ENCODE measurements around the gene CCDC6.
"Not testable (repeated sequence)": the region's sequence is repeated elsewhere in the genome, so short reads cannot be mapped to it uniquely, and the experiment has no call there.

Gene CCDC6

GRCh38 chr10:59791601-59792000 is 114.8 kb downstream of the CCDC6 start:
- H3K9me2 ChIP-seq (ENCODE audit: low read depth, low read length), result no peaks in the 10 kb centered on the region
- no peak overlapping the region for H3K27ac ChIP-seq (ENCODE audit: low read depth, low read length, poor library complexity, severe bottlenecking)
- no peak for TF ChIP-seq CTCF (IDR thresholded peaks at IDR 0.05; ENCODE audit: low read length)
- TF ChIP-seq EZH2 (IDR thresholded peaks at IDR 0.05; ENCODE audit: borderline replicate concordance, low read length), result no peak
- H3K4me1 ChIP-seq (ENCODE audit: insufficient read depth, low read length, severe bottlenecking), result no peaks in the 10 kb centered on the region
- no peaks in the 10 kb centered on the region for H3K27me3 ChIP-seq (ENCODE audit: insufficient read depth, low read length)
- no peaks in the 10 kb centered on the region for H3K79me2 ChIP-seq (ENCODE audit: insufficient read depth, low read length)
- no peaks in the 10 kb centered on the region for H3F3A ChIP-seq (ENCODE audit: insufficient read depth, low read length)
- no peak overlapping the region for H3K9ac ChIP-seq (ENCODE audit: low read length)
- no peak overlapping the region for H3K4me3 ChIP-seq (ENCODE audit: low read depth, low read length, poor library complexity, severe bottlenecking)
- H3K36me3 ChIP-seq (ENCODE audit: insufficient read depth, low read length), result peaks cover 63% of the 10 kb centered on the region
- no peak overlapping the region for H3K4me2 ChIP-seq (ENCODE audit: low read length)
- H3K9me3 ChIP-seq (ENCODE audit: low read length), result no peaks in the 10 kb centered on the region
- H4K20me1 ChIP-seq (ENCODE audit: insufficient read depth, low read length), result no peaks in the 10 kb centered on the region
- H2AFZ ChIP-seq (ENCODE audit: low read length), result no peak overlapping the region

GRCh38 chr10:59790080-59790479 is 116.3 kb downstream of the CCDC6 start:
- H3F3A ChIP-seq (ENCODE audit: insufficient read depth, low read length); H3K27ac ChIP-seq (ENCODE audit: low read depth, low read length, poor library complexity, severe bottlenecking); H3K79me2 ChIP-seq (ENCODE audit: insufficient read depth, low read length); H3K9me2 ChIP-seq (ENCODE audit: low read depth, low read length); H3K4me3 ChIP-seq (ENCODE audit: low read depth, low read length, poor library complexity, severe bottlenecking); H3K4me1 ChIP-seq (ENCODE audit: insufficient read depth, low read length, severe bottlenecking); H3K9ac ChIP-seq (ENCODE audit: low read length); H3K27me3 ChIP-seq (ENCODE audit: insufficient read depth, low read length); H4K20me1 ChIP-seq (ENCODE audit: insufficient read depth, low read length); H2AFZ ChIP-seq (ENCODE audit: low read length); H3K4me2 ChIP-seq (ENCODE audit: low read length); H3K9me3 ChIP-seq (ENCODE audit: low read length): not testable (repeated sequence)
- peaks cover 56% of the 10 kb centered on the region for H3K36me3 ChIP-seq (ENCODE audit: insufficient read depth, low read length)

- H3K4me3 ChIP-seq (ENCODE audit: low read depth, low read length, poor library complexity, severe bottlenecking); H3K4me1 ChIP-seq (ENCODE audit: insufficient read depth, low read length, severe bottlenecking); H3K4me2 ChIP-seq (ENCODE audit: low read length); H3K9ac ChIP-seq (ENCODE audit: low read length); H4K20me1 ChIP-seq (ENCODE audit: insufficient read depth, low read length); H3K27ac ChIP-seq (ENCODE audit: low read depth, low read length, poor library complexity, severe bottlenecking); H3K79me2 ChIP-seq (ENCODE audit: insufficient read depth, low read length); H2AFZ ChIP-seq (ENCODE audit: low read length); H3K9me2 ChIP-seq (ENCODE audit: low read depth, low read length); H3K9me3 ChIP-seq (ENCODE audit: low read length); H3F3A ChIP-seq (ENCODE audit: insufficient read depth, low read length); H3K27me3 ChIP-seq (ENCODE audit: insufficient read depth, low read length): not testable (repeated sequence)
- H3K36me3 ChIP-seq (ENCODE audit: insufficient read depth, low read length), result peaks cover 44% of the 10 kb centered on the region
These were observed 117.4 kb downstream of the CCDC6 start for GRCh38 chr10:59788914-59789313.

- not testable (repeated sequence) for H3K27me3 ChIP-seq (ENCODE audit: insufficient read depth, low read length); H3F3A ChIP-seq (ENCODE audit: insufficient read depth, low read length); H3K4me1 ChIP-seq (ENCODE audit: insufficient read depth, low read length, severe bottlenecking); H3K9me3 ChIP-seq (ENCODE audit: low read length); H3K4me2 ChIP-seq (ENCODE audit: low read length); H3K4me3 ChIP-seq (ENCODE audit: low read depth, low read length, poor library complexity, severe bottlenecking); H4K20me1 ChIP-seq (ENCODE audit: insufficient read depth, low read length); H3K79me2 ChIP-seq (ENCODE audit: insufficient read depth, low read length); H3K27ac ChIP-seq (ENCODE audit: low read depth, low read length, poor library complexity, severe bottlenecking); H3K9me2 ChIP-seq (ENCODE audit: low read depth, low read length); H2AFZ ChIP-seq (ENCODE audit: low read length); H3K9ac ChIP-seq (ENCODE audit: low read length)
- H3K36me3 ChIP-seq (ENCODE audit: insufficient read depth, low read length), result peaks cover 27% of the 10 kb centered on the region
These were observed 119.3 kb downstream of the CCDC6 start for GRCh38 chr10:59787032-59787431.

- not testable (repeated sequence) for H3K9me2 ChIP-seq (ENCODE audit: low read depth, low read length); H3K27me3 ChIP-seq (ENCODE audit: insufficient read depth, low read length); H2AFZ ChIP-seq (ENCODE audit: low read length); H3K4me1 ChIP-seq (ENCODE audit: insufficient read depth, low read length, severe bottlenecking); H3K9ac ChIP-seq (ENCODE audit: low read length); H3K27ac ChIP-seq (ENCODE audit: low read depth, low read length, poor library complexity, severe bottlenecking); H3K4me2 ChIP-seq (ENCODE audit: low read length); H3K9me3 ChIP-seq (ENCODE audit: low read length); H3K79me2 ChIP-seq (ENCODE audit: insufficient read depth, low read length); H3F3A ChIP-seq (ENCODE audit: insufficient read depth, low read length); H4K20me1 ChIP-seq (ENCODE audit: insufficient read depth, low read length); H3K4me3 ChIP-seq (ENCODE audit: low read depth, low read length, poor library complexity, severe bottlenecking)
- H3K36me3 ChIP-seq (ENCODE audit: insufficient read depth, low read length), result peaks cover 11% of the 10 kb centered on the region
These were observed 120.9 kb downstream of the CCDC6 start for GRCh38 chr10:59785476-59785875.

Measured in OCI-LY1 (cell line).